ENCODE measurements around the gene CLPTM1L. TPM values are rescaled to one million over a fixed set of nuclear protein-coding genes. Genes with fewer than 3 reads are reported as not detected.

Gene CLPTM1L
- total and polyA plus RNA-seq, 9 of the 15 experiments (the other 6 are each of a cell fraction or from before 2014, with no cell fraction given), result 3.5 to 217 (median 177) TPM

DNA sequence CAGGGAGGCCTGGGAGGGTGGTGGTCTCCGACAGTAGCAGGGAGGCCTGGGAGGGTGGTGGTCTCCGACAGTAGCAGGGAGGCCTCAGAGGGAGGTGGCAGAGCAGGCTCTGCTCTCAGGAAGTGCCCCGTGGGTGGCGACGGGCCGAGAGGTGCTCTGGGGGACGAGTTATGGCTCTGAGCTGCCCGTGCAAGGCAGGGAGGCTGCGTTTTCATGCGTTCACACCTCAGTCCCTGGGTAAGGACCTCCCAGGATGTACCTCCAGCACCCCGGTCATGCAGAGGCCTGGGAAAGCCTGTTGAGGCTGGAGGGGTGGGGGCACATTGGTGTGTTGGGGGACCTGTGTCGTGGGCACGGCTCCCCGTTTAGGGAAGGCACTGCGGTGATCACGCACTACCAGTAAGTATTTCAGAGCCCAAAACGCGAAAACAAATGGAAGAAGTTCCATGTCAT lies 37.4 kb upstream of the CLPTM1L start:
- Histone ChIP-seq H3K4me1 (replicated peaks in 1 of 2; ENCODE audit: control insufficient read depth in 2 of 2, insufficient read depth in 2 of 2, low read length in 2 of 2) (peaks cover 4 to 26% of the 10 kb centered on the region in 2 experiments; a peak in 3 of 5 replicates), H3K9ac (ENCODE audit: insufficient read depth in 1 of 2, low read depth in 2 of 2, low read length in 2 of 2) (no peak overlapping the region), H2AFZ (ENCODE audit: low read depth, low read length) (no peak overlapping the region), H3K27me3 (ENCODE audit: control insufficient read depth in 2 of 2, insufficient read depth in 2 of 2, low read length in 2 of 2) (peaks cover 60 to 93% of the 10 kb centered on the region in 2 experiments), H3K79me2 (ENCODE audit: control insufficient read depth, insufficient read depth, low read length) (no peaks in the 10 kb centered on the region), H3K4me2 (ENCODE audit: insufficient read depth, low read length) (no peak overlapping the region), H3K36me3 (ENCODE audit: control insufficient read depth, insufficient read depth, low read length) (no peaks in the 10 kb centered on the region), H3K4me3 (no peak overlapping the region), H3K9me3 (replicated peaks; ENCODE audit: control insufficient read depth, insufficient read depth, low read depth, low read length) (0 out of 2 replicates have a peak, but pooled peaks cover 6% of the 10 kb centered on the region), H3K9me1 (ENCODE audit: control insufficient read depth, insufficient read depth, low read length) (no peaks in the 10 kb centered on the region), H4K20me1 (replicated peaks; ENCODE audit: control insufficient read depth, insufficient read depth, low read length) (peaks cover 10% of the 10 kb centered on the region; the same call in 1 of the 2 replicates), H3K27ac (ENCODE audit: extremely low read depth, low read depth, low read length) (no peak overlapping the region)
- in situ Hi-C loops (cut with MboI), result no loop called here
- BruUV-seq (replicated peaks), result no TSS peak
- FAIRE-seq, result no peak
- ChIA-PET CTCF (ENCODE audit: low intra/inter-chr PET ratio) (no interaction called here), POLR2A (no interaction called here)
- WGBS (ENCODE audit: insufficient coverage, low coverage, missing lambda C conversion rate), result 4% methylated on average over 18 of the region's 18 CpGs
- intact Hi-C loops (cut with micrococcal nuclease), result loop anchor here (10.0 kb wide), 1 partner anchor 263 kb away; no protein-coding TSS in a partner anchor
- no peak for ATAC-seq
- no peak for DNase-seq (ENCODE audit: extremely low read depth in 1 of 4, low spot score in 3 of 4)
- TF ChIP-seq TRIM24 (IDR thresholded peaks at IDR 0.05) (no peak), PHB2 (IDR thresholded peaks at IDR 0.05; ENCODE audit: low read depth) (no peak), RBM17 (IDR thresholded peaks at IDR 0.05; ENCODE audit: borderline replicate concordance, low read depth, low read length) (no peak), TGIF2 (CRISPR knock-in tag; IDR thresholded peaks at IDR 0.05) (no peak), ZFP91 (CRISPR knock-in tag; IDR thresholded peaks at IDR 0.05) (no peak), HIVEP1 (CRISPR knock-in tag; IDR thresholded peaks at IDR 0.05) (no peak), NR3C1 (CRISPR knock-in tag; IDR thresholded peaks at IDR 0.05) (no peak), CLOCK (CRISPR knock-in tag; IDR thresholded peaks at IDR 0.05; ENCODE audit: borderline replicate concordance) (no peak), CHD1 (IDR thresholded peaks at IDR 0.05; ENCODE audit: low read length) (no peak), ZNF253 (CRISPR knock-in tag; conservative IDR thresholded peaks at IDR 0.05) (no peak)
- TF ChIP-seq, protein P1, sequence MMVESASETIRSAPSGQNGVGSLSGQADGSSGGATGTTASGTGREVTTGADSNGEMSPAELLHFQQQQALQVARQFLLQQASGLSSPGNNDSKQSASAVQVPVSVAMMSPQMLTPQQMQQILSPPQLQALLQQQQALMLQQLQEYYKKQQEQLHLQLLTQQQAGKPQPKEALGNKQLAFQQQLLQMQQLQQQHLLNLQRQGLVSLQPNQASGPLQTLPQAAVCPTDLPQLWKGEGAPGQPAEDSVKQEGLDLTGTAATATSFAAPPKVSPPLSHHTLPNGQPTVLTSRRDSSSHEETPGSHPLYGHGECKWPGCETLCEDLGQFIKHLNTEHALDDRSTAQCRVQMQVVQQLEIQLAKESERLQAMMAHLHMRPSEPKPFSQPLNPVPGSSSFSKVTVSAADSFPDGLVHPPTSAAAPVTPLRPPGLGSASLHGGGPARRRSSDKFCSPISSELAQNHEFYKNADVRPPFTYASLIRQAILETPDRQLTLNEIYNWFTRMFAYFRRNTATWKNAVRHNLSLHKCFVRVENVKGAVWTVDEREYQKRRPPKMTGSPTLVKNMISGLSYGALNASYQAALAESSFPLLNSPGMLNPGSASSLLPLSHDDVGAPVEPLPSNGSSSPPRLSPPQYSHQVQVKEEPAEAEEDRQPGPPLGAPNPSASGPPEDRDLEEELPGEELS (CRISPR knock-in tag; IDR thresholded peaks at IDR 0.05; ENCODE audit: borderline replicate concordance), result no peak
- TF ChIP-seq, protein P2, sequence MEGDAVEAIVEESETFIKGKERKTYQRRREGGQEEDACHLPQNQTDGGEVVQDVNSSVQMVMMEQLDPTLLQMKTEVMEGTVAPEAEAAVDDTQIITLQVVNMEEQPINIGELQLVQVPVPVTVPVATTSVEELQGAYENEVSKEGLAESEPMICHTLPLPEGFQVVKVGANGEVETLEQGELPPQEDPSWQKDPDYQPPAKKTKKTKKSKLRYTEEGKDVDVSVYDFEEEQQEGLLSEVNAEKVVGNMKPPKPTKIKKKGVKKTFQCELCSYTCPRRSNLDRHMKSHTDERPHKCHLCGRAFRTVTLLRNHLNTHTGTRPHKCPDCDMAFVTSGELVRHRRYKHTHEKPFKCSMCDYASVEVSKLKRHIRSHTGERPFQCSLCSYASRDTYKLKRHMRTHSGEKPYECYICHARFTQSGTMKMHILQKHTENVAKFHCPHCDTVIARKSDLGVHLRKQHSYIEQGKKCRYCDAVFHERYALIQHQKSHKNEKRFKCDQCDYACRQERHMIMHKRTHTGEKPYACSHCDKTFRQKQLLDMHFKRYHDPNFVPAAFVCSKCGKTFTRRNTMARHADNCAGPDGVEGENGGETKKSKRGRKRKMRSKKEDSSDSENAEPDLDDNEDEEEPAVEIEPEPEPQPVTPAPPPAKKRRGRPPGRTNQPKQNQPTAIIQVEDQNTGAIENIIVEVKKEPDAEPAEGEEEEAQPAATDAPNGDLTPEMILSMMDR (IDR thresholded peaks at IDR 0.05 in 2 of 3, conservative IDR thresholded peaks at IDR 0.05 in 1 of 3; ENCODE audit: insufficient read depth in 2 of 3, low read depth in 1 of 3, low read length in 3 of 3), result no peak

Data from K562 (cell line).